ENCODE measurements around the gene ILRUN. TPM values are rescaled to one million over a fixed set of nuclear protein-coding genes. Genes with fewer than 3 reads are reported as not detected.
"Not testable (repeated sequence)": the region's sequence is repeated elsewhere in the genome, so short reads cannot be mapped to it uniquely, and the experiment has no call there.

Gene ILRUN
- total RNA-seq, 1 donor from 2014 or later = 64.4 TPM

DNA sequence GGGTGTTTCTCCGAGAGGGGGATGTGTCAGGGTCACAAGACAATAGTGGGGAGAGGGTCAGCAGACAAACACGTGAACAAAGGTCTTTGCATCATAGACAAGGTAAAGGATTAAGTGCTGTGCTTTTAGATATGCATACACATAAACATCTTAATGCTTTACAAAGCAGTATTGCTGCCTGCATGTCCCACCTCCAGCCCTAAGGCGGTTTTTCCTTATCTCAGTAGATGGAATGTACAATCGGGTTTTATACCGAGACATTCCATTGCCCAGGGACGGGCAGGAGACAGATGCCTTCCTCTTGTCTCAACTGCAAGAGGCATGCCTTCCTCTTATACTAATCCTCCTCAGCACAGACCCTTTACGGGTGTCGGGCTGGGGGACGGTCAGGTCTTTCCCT lies 23.1 kb upstream of the ILRUN start:
- not testable (repeated sequence) for H3K9me3 Mint-ChIP-seq, H3K4me3 Mint-ChIP-seq

DNA sequence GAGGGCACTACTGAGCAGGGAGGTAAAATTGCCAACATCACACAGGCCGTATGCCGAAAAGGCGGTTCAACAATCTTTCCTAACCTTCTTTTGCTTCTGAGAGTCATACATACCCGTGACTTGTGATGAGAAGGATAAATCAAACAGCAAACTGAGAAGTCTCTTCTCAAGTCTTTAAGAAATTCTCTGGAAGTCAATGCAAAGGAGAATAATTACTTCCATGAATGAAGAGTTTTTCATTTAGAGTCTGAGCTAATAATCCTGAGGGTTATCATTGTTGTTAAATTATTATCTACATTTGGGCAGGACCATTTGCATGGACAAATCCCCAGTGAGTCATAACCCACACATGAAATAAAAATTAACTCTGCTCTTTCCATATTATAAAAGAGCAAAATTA lies 22.4 kb upstream of the ILRUN start:
- intact Hi-C loops (cut with micrococcal nuclease) = no loop called here
- H3K9me3 Mint-ChIP-seq = no peaks in the 10 kb centered on the region
- H3K27me3 Mint-ChIP-seq (ENCODE audit: insufficient read depth) = peaks cover 2% of the 10 kb centered on the region
- no peak for DNase-seq (ENCODE audit: low spot score)
- no peaks in the 10 kb centered on the region for H3K36me3 Mint-ChIP-seq (ENCODE audit: low read depth)
- no peak overlapping the region for H3K27ac Mint-ChIP-seq
- H3K4me3 Mint-ChIP-seq = no peak overlapping the region
- H3K4me1 Mint-ChIP-seq (ENCODE audit: low read depth) = no peaks in the 10 kb centered on the region

More for the DNA sequence above, 23.1 kb upstream of the ILRUN start:
- H3K27ac Mint-ChIP-seq; intact Hi-C loops (cut with micrococcal nuclease); H3K36me3 Mint-ChIP-seq (ENCODE audit: low read depth); H3K27me3 Mint-ChIP-seq (ENCODE audit: insufficient read depth); H3K4me1 Mint-ChIP-seq (ENCODE audit: low read depth); DNase-seq (ENCODE audit: low spot score): not testable (repeated sequence)

DNA sequence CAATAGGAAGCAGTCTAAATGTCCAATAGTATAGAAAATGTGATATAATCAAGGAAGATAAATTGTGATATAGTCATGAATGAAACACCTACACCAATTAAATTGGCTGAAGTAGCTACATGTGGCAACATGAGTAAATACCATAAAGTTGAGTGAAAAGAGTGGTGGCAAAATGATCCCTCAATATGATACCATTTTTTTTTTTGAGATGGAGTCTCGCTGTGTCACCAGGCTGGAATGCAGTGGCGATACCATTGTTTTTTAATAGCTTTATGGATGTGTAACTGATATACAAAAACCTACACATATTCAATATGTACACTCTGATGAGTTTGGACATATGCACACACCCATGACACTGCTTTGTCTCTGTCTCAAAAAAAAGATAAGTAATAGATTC lies 20.9 kb upstream of the ILRUN start:
- DNase-seq (ENCODE audit: low spot score) = no peak
- intact Hi-C loops (cut with micrococcal nuclease) = no loop called here
- H3K27me3 Mint-ChIP-seq (ENCODE audit: insufficient read depth) = peaks cover 2% of the 10 kb centered on the region
- no peaks in the 10 kb centered on the region for H3K4me1 Mint-ChIP-seq (ENCODE audit: low read depth)
- H3K27ac Mint-ChIP-seq = no peak overlapping the region
- no peak overlapping the region for H3K4me3 Mint-ChIP-seq
- H3K36me3 Mint-ChIP-seq (ENCODE audit: low read depth) = no peaks in the 10 kb centered on the region
- H3K9me3 Mint-ChIP-seq = no peaks in the 10 kb centered on the region

DNA sequence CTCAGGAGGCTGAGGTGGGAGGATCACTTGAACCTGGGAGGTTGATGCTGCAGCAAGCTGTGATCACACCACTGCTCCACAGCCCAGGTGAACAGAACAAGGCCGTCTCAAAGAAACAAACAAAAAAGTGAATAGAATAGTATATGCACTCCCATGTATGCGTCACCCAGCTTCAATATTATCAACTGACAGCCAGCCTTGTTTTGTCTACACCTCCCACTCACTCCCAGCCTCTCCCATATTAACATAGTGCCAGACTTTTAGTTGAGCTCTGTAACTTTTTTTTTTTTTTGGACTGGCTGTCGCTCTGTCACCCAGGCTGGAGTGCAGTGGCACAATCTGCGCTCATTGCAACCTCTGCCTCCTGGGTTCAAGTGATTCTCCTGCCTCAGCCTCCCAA lies 18.1 kb upstream of the ILRUN start:
- intact Hi-C loops (cut with micrococcal nuclease) = no loop called here
- H3K27me3 Mint-ChIP-seq (ENCODE audit: insufficient read depth) = peaks cover 2% of the 10 kb centered on the region

DNA sequence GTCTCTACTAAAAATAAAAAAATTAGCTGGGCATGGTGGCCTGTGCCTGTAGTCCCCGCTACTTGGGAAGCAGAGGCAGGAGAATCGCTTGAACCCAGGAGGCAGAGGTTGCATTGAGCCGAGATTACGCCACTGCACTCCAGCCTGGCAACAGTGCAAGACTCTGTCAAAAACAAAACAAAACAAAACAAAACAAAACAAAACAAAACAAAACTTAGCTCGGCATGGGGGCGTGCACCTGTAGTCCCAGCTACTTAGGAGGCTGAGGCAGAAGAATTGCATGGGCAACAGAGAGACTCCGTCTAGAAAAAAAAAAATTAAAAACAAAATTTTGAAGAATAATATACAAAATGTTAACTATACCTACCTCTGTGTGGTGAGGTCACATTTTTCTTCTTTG lies 16.3 kb upstream of the ILRUN start:
- H3K9me3 Mint-ChIP-seq; intact Hi-C loops (cut with micrococcal nuclease); DNase-seq (ENCODE audit: low spot score); H3K4me1 Mint-ChIP-seq (ENCODE audit: low read depth); H3K27ac Mint-ChIP-seq; H3K4me3 Mint-ChIP-seq; H3K36me3 Mint-ChIP-seq (ENCODE audit: low read depth); H3K27me3 Mint-ChIP-seq (ENCODE audit: insufficient read depth): not testable (repeated sequence)

More for the DNA sequence above, 18.1 kb upstream of the ILRUN start:
- H3K9me3 Mint-ChIP-seq = no peaks in the 10 kb centered on the region
- H3K4me3 Mint-ChIP-seq = no peak overlapping the region
- DNase-seq (ENCODE audit: low spot score) = no peak
- H3K4me1 Mint-ChIP-seq (ENCODE audit: low read depth) = no peaks in the 10 kb centered on the region
- H3K36me3 Mint-ChIP-seq (ENCODE audit: low read depth) = no peaks in the 10 kb centered on the region
- no peak overlapping the region for H3K27ac Mint-ChIP-seq

DNA sequence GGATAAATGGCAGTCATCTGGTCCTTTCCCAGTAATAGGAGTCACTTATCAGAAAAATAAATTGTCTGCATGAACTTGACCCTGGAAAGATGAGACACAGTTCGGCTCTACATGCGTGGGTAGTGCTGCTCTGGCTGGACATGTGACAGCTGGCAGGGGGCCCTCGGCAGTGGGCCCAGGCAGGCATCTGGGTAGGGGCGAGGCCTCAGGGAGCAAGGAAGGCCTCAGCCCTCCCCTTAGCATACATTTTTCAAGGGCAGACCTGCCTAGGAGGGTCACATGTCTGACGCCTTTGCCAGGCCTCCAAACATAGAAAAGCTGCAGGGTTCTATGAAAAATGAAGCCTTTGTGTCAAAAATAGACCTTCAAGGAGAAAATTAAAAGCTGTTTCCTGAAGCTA lies 12.8 kb upstream of the ILRUN start:
- no peak for DNase-seq (ENCODE audit: low spot score)
- H3K27ac Mint-ChIP-seq = no peak overlapping the region
- H3K27me3 Mint-ChIP-seq (ENCODE audit: insufficient read depth) = no peaks in the 10 kb centered on the region

DNA sequence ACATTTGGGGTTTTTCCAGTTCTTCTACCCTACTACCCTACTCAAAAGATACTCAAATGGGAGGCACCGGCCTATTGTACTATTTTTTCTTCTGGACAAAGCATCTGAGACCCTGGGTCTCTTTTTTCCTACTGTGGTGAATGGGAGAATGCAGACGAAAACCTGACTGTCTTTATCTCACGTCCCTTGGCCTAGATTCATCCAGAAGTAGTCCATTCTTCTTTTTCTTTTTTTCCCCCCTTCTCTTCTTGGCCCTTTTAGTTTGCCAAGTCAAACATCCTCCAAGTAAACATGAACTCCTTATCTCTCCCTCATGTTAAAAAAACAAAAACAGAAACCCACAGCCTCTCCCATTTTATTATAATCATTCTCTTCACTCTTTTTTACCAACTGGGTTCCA lies 8.7 kb upstream of the ILRUN start:
- Mint-ChIP-seq H3K27me3 (ENCODE audit: insufficient read depth) (peaks cover 4% of the 10 kb centered on the region), H3K9me3 (no peaks in the 10 kb centered on the region), H3K36me3 (ENCODE audit: low read depth) (no peaks in the 10 kb centered on the region), H3K4me1 (ENCODE audit: low read depth) (no peaks in the 10 kb centered on the region), H3K27ac (no peak overlapping the region), H3K4me3 (no peak overlapping the region)
- no peak for DNase-seq (ENCODE audit: low spot score)
- intact Hi-C loops (cut with micrococcal nuclease) = no loop called here

More for the DNA sequence above, 12.8 kb upstream of the ILRUN start:
- intact Hi-C loops (cut with micrococcal nuclease) = no loop called here
- Mint-ChIP-seq H3K36me3 (ENCODE audit: low read depth) (no peaks in the 10 kb centered on the region), H3K4me3 (no peak overlapping the region), H3K9me3 (no peaks in the 10 kb centered on the region), H3K4me1 (ENCODE audit: low read depth) (no peaks in the 10 kb centered on the region)

DNA sequence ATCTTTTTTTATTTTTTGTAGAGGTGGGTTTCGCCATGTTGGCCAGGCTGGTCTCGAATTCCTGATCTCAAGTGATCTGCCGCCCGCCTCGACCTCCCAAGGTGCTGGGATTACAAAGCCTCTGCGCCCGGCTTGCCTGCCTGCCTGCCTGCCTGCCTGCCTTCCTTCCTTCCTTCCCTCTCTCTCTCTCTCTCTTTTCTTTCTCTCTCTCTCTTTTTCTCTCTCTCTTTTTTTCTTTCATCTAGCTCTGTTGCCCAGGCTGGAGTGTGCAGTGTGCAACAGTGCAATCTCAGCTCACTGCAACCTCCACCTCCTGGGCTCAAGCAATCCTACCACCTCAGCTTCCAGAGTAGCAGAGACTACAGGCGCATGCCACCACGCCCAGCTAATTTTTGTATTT lies 4.6 kb upstream of the ILRUN start:
- Mint-ChIP-seq H3K4me3 (no peak overlapping the region), H3K9me3 (no peaks in the 10 kb centered on the region), H3K27me3 (ENCODE audit: insufficient read depth) (peaks cover 4% of the 10 kb centered on the region), H3K4me1 (ENCODE audit: low read depth) (peaks cover 9% of the 10 kb centered on the region), H3K36me3 (ENCODE audit: low read depth) (no peaks in the 10 kb centered on the region), H3K27ac (no peak overlapping the region)
- no peak for DNase-seq (ENCODE audit: low spot score)
- intact Hi-C loops (cut with micrococcal nuclease) = no loop called here

DNA sequence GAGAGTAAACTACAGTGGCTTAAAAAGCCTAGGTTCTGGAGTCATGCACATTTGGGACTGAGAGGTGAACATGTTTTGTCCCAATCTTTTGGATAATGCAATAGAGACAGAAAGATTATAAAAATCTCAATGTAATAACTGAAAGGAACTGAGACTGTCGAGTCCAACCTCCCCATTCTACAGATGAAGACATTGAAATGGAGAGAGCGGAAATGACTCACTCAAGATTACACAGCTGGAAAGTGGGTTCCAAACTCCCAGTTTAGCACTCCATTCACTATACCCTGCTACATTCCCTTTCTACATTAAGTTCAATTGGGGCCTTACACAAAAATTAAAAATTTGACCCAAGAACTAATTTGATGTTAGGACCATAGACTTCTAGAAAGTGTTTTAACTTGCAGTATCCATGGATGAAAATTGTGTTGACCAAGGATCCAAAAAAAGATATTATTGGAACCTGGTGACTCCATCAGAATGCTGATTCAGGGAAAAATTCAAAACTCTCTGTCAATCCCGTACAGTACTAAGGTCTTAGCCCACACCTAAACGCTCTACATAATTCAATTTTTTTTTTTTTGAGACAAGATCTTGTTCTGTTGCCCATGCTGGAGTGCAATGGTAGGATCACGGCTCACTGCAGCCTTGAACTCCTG lies 1.5 kb upstream of the ILRUN start:
- Mint-ChIP-seq H3K4me1 (ENCODE audit: low read depth) (peaks cover 38% of the 10 kb centered on the region), H3K27ac (no peak overlapping the region), H3K27me3 (ENCODE audit: insufficient read depth) (peaks cover 4% of the 10 kb centered on the region), H3K4me3 (peak overlapping the region; percentile 92), H3K9me3 (no peaks in the 10 kb centered on the region), H3K36me3 (ENCODE audit: low read depth) (peaks cover 8% of the 10 kb centered on the region)
- DNase-seq (ENCODE audit: low spot score) = no peak
- intact Hi-C loops (cut with micrococcal nuclease) = loop anchor here (2.0 kb wide), 3 partner anchors 95 to 191 kb away; partner anchors contain the start of genes ANKS1A, BLTP3A and TAF11

DNA sequence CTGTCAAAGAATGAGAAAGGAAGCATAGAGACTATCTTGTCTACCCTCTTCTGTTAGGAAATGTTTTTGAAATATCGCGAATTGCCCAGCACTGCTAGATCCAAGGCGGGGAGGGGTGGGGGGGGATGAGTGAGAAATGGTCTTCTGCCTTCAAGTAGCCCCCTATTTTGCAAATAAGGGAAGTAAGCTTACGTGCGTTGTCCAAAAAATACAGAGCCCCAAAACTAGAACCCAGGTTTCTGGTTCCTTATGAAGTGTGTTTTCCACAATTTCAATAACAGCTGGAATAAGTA lies 923 bp upstream of the ILRUN start:
- H3K9me3 Mint-ChIP-seq = no peaks in the 10 kb centered on the region
- H3K4me3 Mint-ChIP-seq = peak overlapping the region; percentile 92
- H3K4me1 Mint-ChIP-seq (ENCODE audit: low read depth) = peaks cover 39% of the 10 kb centered on the region
- intact Hi-C loops (cut with micrococcal nuclease) = loop anchor here (2.0 kb wide), 3 partner anchors 95 to 191 kb away; partner anchors contain the start of genes ANKS1A, BLTP3A and TAF11
- no peak for DNase-seq (ENCODE audit: low spot score)
- H3K27ac Mint-ChIP-seq = peak overlapping the region; percentile 98
- peaks cover 4% of the 10 kb centered on the region for H3K27me3 Mint-ChIP-seq (ENCODE audit: insufficient read depth)
- H3K36me3 Mint-ChIP-seq (ENCODE audit: low read depth) = peaks cover 9% of the 10 kb centered on the region

DNA sequence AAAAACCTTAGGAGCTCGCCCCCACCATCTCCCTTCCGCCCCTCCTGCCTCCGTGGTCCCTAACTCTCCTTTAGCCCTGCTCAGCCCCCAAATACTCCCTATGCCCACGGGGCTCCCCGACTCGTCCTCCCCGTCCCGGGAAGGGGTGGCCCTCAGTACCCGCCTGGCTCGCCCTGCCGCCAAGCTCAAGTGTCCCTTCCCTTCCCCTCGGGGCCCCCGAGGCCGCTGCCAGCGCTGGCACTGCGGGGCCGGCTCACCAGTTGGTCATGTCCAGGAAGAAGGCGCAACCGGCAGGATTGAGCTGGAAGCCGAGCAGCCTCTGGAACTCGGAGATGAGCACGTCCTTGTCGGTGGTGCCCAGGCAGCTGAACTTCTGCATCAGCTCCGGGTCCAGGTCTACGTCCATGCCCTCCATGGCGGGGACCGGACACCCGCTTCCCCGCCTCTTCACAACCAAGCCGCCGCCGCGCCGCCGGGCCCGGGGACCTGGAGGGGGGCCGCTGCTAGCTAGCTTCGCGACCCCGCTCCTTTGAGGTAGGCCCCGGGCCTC lies 303 bp downstream of the ILRUN start:
- intact Hi-C loops (cut with micrococcal nuclease) = loop anchor here (1.0 to 2.0 kb wide), 7 partner anchors 24 to 193 kb away; partner anchors contain the start of genes ANKS1A, BLTP3A, SNRPC and TAF11
- Mint-ChIP-seq H3K4me1 (ENCODE audit: low read depth) (peaks cover 39% of the 10 kb centered on the region), H3K27ac (peak overlapping the region; percentile 82), H3K36me3 (ENCODE audit: low read depth) (peaks cover 9% of the 10 kb centered on the region), H3K4me3 (peak overlapping the region; percentile 92), H3K27me3 (ENCODE audit: insufficient read depth) (peaks cover 3% of the 10 kb centered on the region), H3K9me3 (no peaks in the 10 kb centered on the region)
- no peak for DNase-seq (ENCODE audit: low spot score)

DNA sequence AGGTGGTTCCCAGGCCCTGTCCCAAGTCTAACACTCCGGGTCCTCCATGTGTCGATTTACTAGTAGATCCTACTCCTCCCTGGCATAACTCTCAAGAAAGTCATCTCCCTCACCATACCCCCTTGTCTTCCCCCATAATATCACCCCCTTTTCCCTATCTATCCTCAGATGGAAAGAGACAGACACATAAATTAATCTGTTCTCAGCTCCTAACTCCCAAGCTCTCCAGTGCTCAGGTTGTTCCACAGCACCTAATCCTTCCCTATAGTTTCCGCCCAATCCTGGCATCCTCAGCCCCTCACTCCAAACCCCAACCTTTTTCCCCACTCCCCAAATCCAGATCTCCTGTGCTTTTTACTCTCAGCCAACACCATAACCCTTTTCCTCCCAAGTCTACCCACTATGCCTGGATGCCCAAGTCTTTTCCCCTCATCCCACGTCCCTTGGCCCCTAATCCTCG lies 808 bp downstream of the ILRUN start:
- Mint-ChIP-seq H3K36me3 (ENCODE audit: low read depth) (peaks cover 9% of the 10 kb centered on the region), H3K9me3 (no peaks in the 10 kb centered on the region), H3K27ac (peak overlapping the region; percentile 82), H3K4me1 (ENCODE audit: low read depth) (peaks cover 39% of the 10 kb centered on the region), H3K27me3 (ENCODE audit: insufficient read depth) (no peaks in the 10 kb centered on the region), H3K4me3 (peak overlapping the region; percentile 92)
- intact Hi-C loops (cut with micrococcal nuclease) = loop anchor here (1.0 to 2.0 kb wide), 7 partner anchors 23 to 193 kb away; partner anchors contain the start of genes ANKS1A, BLTP3A, SNRPC and TAF11
- DNase-seq (ENCODE audit: low spot score) = no peak

DNA sequence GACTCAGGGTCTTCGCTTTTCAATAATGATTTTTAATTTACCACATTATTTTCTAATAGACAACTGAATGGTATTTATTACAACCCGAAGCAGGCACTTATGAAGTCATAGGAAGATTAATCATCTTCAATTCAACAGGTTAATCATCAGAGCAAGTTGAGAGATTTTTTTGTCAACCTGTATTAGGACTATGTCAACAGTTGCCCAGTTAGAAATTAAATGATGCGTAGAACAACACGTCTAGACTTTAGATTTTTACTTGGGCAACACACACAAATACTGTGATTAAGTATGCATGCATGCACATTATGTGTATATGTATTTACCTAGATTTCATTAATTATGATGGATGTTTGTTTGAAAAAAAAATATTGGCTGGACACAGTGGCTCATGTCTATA lies 4.3 kb downstream of the ILRUN start:
- no peak for DNase-seq (ENCODE audit: low spot score)
- Mint-ChIP-seq H3K36me3 (ENCODE audit: low read depth) (peaks cover 11% of the 10 kb centered on the region), H3K27me3 (ENCODE audit: insufficient read depth) (no peaks in the 10 kb centered on the region), H3K4me1 (ENCODE audit: low read depth) (peaks cover 42% of the 10 kb centered on the region), H3K9me3 (no peaks in the 10 kb centered on the region), H3K4me3 (no peak overlapping the region), H3K27ac (no peak overlapping the region)
- intact Hi-C loops (cut with micrococcal nuclease) = no loop called here
